Suprapubic skin (tissue), 4 donors: ENCODE results near the gene MRGPRF.

Experiments
- EP300 ChIP-seq: sonication (generic); formaldehyde crosslinking; IDR thresholded peaks from one replicate; pipeline ENCODE4 v1.6.1; 2017; ENCODE audit warnings: antibody characterized with exemption
- POLR2A ChIP-seq, 2 donors: fragments of 450-650 bp; IDR thresholded peaks; one replicate each; pipeline ENCODE4 v1.6.1; 2017; ENCODE audit warnings: antibody characterized with exemption in 2 of 2, mild to moderate bottlenecking in 2 of 2, moderate library complexity in 2 of 2
- POLR2AphosphoS5 ChIP-seq, 3 donors: sonication (generic); formaldehyde crosslinking; IDR thresholded peaks; one replicate each; pipeline ENCODE4 v1.6.1; 2017; ENCODE audit warnings: antibody characterized with exemption in 3 of 3
- TF ChIP-seq, protein P1 (sequence below), 2 donors: fragments of 200-600 bp in 1 of 2; fragments of 450-650 bp in 1 of 2; sonication (generic) in 1 of 2; IDR thresholded peaks; one replicate each; pipeline ENCODE4 v1.5.1; 2016 to 2019; ENCODE audit warnings: antibody characterized with exemption in 2 of 2, mild to moderate bottlenecking in 1 of 2, moderate library complexity in 1 of 2

DNA sequence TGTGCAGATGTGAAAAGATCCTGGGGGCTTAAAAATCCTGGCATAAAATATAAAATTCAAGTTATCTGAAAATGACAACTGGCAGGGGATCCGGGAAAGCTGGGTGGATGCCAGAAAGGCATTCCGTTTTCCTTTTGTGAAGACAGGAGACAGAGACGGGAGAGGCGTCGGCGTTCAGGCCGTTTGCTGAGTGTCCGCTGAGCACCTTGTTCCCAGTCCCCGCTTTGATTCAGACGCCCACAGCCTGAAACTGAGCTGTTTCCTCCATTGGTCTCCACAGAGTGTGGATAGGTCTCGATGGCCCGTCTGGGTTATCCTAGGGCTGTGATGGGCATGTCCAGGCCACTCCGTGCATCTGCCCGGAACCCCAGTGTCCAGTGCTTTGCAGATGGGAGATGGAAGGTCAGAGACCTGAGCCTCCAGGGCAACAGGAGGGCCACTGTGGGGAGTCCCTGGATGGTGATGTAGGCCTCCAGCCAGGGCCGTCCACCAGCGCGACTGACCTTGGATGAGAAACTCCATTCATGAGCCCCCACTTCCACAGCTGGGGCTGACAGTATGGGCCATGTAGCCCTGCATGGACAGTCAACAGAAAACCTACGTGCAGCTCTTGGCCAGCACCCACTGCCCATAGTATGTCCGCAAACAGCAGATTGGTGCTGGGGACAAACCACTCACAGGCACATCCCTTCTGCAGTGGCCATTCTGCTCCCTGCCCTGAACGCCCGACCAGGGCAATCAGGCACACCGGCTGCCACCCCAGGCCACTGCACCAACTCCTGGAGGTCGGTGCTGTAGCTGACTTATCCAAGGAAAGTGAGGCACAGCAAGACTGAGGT is 11.6 kb downstream of the MRGPRF start:
- TF ChIP-seq, protein P1, sequence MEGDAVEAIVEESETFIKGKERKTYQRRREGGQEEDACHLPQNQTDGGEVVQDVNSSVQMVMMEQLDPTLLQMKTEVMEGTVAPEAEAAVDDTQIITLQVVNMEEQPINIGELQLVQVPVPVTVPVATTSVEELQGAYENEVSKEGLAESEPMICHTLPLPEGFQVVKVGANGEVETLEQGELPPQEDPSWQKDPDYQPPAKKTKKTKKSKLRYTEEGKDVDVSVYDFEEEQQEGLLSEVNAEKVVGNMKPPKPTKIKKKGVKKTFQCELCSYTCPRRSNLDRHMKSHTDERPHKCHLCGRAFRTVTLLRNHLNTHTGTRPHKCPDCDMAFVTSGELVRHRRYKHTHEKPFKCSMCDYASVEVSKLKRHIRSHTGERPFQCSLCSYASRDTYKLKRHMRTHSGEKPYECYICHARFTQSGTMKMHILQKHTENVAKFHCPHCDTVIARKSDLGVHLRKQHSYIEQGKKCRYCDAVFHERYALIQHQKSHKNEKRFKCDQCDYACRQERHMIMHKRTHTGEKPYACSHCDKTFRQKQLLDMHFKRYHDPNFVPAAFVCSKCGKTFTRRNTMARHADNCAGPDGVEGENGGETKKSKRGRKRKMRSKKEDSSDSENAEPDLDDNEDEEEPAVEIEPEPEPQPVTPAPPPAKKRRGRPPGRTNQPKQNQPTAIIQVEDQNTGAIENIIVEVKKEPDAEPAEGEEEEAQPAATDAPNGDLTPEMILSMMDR (IDR thresholded peaks at IDR 0.05) = no peak
- TF ChIP-seq POLR2AphosphoS5 (IDR thresholded peaks at IDR 0.05) = no peak
- no peak for TF ChIP-seq POLR2A (IDR thresholded peaks at IDR 0.05)
- no peak for TF ChIP-seq EP300
